Measurements from ENCODE around the gene CXCL1.

The CXCL1 gene

DNA sequence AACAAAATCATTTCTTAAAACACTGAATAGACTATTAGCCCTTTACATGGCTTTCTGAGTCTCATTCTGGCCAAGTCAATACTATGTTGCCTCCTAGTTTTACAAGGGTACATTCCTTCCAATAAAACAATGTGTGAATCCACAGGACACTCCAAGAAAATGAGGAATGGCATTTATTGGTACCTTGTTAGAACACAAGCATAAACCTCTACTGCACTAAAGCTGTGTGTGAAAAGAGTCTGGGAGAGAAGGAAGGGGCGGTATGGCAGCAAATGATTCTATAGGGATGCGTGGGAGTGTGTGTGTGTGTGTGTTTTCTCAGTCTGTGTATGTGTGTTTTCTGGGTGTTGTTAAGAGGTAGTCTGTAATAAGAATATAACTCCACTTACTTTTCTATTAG, 48.9 kb downstream of the CXCL1 start:
- in situ Hi-C loops (cut with MboI; ENCODE audit: low pct_unique_long_range_greater_than_20kb, low sequenced_read_pairs, unreplicated experiment): no loop called here
- TF ChIP-seq, protein P1, sequence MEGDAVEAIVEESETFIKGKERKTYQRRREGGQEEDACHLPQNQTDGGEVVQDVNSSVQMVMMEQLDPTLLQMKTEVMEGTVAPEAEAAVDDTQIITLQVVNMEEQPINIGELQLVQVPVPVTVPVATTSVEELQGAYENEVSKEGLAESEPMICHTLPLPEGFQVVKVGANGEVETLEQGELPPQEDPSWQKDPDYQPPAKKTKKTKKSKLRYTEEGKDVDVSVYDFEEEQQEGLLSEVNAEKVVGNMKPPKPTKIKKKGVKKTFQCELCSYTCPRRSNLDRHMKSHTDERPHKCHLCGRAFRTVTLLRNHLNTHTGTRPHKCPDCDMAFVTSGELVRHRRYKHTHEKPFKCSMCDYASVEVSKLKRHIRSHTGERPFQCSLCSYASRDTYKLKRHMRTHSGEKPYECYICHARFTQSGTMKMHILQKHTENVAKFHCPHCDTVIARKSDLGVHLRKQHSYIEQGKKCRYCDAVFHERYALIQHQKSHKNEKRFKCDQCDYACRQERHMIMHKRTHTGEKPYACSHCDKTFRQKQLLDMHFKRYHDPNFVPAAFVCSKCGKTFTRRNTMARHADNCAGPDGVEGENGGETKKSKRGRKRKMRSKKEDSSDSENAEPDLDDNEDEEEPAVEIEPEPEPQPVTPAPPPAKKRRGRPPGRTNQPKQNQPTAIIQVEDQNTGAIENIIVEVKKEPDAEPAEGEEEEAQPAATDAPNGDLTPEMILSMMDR (IDR thresholded peaks at IDR 0.05; ENCODE audit: extremely low read depth, insufficient read depth, missing control alignments): no peak
- no peak for DNase-seq (ENCODE audit: low spot score)

- in situ Hi-C loops (cut with MboI; ENCODE audit: low pct_unique_long_range_greater_than_20kb, low sequenced_read_pairs, unreplicated experiment): no loop called here
- TF ChIP-seq, protein P1 (IDR thresholded peaks at IDR 0.05; ENCODE audit: extremely low read depth, insufficient read depth, missing control alignments): no peak
- DNase-seq (ENCODE audit: low spot score): no peak
Measured at GRCh38 chr4:73919691-73920090, 50.5 kb downstream of the CXCL1 start.
